Cardiac fibroblast (primary cell): ENCODE results near the gene CACNA1S.

Source experiments
- DNase-seq, 2 donors: peaks; one replicate each; pipeline versions ENCODE4 v3.0.0 to v3.0.0-alpha.2; 2010; ENCODE audit warnings: low read depth in 2 of 2
- H3K4me3 ChIP-seq, 2 donors: replicated peaks in 1 of 2; 1 replicate in 1 of 2; 2 replicates in 1 of 2; pipeline ENCODE4 v1.5.1; 2011; ENCODE audit warnings: low read depth in 2 of 2, low read length in 2 of 2, mild to moderate bottlenecking in 2 of 2, moderate library complexity in 1 of 2
- TF ChIP-seq, protein P1 (sequence below): IDR thresholded peaks from one replicate; pipeline ENCODE4 v1.5.1; 2011; ENCODE audit warnings: low read depth, mild to moderate bottlenecking, low read length, inconsistent platforms

The CACNA1S gene

DNA sequence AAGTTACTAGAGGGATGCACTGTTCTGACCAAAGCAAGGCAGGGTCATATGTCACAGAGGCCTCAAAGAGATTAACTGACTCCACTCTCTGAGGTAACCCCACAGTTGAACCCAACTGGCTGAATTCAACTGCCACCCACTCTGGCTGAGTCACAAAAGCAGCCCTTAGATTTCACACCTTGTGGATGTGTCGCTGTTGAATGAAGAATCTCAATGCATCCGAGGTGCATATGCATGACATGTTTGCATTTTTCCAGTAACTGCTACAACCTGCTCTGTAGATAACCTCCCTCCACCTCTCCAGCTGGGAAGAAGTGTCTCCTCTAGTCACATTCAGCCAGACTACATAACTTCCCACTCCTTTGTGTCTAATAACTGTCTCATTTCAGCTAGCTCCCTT is 60.8 kb downstream of the CACNA1S start:
- TF ChIP-seq, protein P1, sequence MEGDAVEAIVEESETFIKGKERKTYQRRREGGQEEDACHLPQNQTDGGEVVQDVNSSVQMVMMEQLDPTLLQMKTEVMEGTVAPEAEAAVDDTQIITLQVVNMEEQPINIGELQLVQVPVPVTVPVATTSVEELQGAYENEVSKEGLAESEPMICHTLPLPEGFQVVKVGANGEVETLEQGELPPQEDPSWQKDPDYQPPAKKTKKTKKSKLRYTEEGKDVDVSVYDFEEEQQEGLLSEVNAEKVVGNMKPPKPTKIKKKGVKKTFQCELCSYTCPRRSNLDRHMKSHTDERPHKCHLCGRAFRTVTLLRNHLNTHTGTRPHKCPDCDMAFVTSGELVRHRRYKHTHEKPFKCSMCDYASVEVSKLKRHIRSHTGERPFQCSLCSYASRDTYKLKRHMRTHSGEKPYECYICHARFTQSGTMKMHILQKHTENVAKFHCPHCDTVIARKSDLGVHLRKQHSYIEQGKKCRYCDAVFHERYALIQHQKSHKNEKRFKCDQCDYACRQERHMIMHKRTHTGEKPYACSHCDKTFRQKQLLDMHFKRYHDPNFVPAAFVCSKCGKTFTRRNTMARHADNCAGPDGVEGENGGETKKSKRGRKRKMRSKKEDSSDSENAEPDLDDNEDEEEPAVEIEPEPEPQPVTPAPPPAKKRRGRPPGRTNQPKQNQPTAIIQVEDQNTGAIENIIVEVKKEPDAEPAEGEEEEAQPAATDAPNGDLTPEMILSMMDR, result no peak
- DNase-seq, result no peak
- H3K4me3 ChIP-seq, result no peak overlapping the region

DNA sequence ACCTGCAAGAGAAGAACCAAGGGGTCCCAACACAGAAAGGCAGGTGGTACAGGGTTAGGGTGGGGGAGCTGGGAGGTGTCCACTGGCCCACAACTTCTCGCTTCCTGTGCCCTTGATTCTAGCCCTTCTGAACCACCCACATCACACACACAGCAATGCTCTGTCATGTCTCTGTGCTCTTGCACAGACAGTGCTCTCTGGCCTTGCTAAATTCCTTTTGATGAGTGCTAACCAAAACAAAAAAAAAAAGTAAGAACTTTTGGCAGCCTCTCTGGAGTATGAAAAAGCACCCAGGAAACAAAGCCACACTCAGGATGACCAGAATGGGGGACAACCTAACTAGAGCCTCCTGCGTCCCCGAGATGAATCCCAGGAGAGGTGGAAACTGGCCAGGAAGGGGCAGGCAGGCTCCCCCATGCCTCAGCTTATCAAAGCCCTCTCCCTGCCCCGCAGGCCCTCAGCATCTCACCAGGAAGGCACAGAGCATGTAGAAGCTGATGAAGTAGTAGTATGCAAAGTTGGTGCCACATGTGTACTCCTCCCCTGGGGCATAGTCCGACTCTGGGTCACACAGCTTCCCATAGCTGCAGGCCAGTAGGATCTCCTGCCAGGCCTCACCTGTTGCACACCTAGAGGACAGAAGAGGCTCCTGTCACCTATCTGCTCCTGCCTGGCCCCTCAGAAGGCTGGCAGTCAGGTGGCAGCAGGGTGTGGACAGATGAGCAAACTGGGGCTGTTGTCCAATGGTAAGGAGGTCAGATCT is 61.5 kb downstream of the CACNA1S start:
- TF ChIP-seq, protein P1, result no peak
- DNase-seq, result peak; percentile 11 to 58
- H3K4me3 ChIP-seq, result no peak overlapping the region

DNA sequence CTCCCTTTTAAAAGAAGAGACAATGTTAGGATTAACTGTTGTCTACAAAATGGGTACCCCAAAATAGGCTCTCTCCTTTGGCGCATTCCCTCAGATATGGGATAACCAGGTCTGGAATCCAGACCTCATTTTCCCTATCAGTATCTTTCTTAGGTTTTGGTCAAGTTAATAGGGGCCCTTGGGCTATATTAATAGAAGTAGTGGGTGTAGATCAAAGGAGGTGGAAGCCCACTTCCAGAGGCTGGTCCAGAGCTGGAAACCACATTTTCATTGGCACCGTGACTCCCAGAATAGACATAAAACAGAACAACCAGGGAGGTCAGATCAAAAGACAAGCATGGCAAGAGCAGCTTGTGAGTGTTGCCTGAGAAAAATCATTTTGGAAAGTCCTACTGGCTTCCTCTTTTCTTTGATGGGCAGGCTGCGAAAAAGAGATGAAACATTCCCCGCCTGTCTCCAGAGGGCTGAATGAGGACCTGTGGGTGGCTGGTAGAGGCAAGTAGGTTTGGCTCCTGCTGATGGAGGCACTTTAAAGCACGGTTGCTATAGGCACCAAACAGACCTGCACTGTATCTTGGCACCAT is 62.9 kb downstream of the CACNA1S start:
- H3K4me3 ChIP-seq, result no peak overlapping the region
- no peak for DNase-seq
- TF ChIP-seq, protein P1, result no peak

DNA sequence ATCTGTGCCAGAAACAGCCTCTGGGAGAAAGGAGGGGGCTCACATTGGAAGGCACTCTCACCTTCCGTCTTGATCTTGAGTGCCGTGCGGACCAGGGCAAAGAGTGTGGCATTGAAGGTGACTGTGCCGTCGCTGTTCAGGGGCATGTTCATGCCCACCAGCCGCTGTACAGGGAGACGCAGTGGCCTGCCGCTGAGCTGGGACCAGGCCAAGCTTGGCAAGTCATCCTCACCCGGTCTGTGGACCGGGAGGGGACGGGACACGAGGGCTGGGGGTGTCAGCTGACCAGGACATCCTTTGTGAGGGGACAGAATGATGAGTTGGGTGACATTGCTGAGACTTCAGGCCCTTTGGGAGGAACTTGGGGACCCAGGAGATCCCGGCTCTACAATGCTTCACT is 63.7 kb downstream of the CACNA1S start:
- H3K4me3 ChIP-seq, result no peak overlapping the region
- TF ChIP-seq, protein P1, result no peak
- no peak for DNase-seq

DNA sequence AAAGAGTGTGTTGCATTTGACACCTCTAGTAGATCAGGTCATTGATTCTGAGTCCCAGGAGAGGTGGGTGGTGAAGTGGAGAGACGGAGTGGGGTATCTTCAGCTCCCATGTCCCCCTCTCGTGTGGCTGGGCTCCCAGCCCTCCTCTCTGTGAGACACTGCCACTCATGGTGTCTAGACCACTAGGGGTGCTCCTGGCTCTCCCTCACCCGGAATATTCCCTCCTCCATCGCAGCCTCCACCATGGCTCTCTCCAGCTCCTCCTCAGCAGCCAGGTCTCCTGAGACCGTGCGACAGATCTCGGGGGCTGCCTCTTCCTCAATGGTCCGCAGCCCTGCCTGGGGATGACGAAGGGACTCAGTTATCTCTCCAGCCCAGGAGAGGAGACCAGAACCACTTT is 68.1 kb downstream of the CACNA1S start:
- TF ChIP-seq, protein P1, result no peak

DNA sequence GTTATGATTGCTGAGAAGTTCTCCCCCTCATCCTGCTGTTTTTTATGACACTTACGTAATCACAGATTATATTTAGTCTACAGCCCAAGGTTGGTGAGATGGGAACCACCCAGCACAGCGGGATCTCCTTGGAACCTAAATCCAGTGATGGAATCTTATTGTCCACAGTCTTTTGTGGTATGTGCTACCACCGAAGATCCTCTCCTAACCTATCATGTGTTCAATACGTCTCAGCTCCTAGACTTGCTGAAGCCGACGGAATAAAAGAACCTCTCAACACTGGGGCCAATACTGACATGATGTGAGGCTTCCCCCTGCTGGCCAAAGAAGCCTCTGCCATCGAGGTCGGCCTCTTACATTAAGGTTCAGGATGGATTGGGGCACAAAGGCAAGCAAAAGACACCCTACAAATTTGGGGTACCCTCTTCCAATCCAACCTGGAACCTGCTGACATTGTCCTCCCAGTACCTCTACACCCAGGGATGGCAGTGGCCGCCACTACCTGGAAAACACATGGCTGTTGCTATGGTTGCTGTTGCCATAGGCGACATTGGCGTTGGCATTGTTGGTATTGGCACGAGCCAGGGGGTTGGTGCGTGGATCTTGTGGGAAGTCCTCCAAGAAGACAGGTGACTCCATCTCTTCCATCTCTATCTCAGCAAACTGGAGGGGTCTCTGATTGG is 69.3 kb downstream of the CACNA1S start:
- H3K4me3 ChIP-seq, result no peak overlapping the region
- TF ChIP-seq, protein P1, result peak; percentile 91
- DNase-seq, result peak; percentile 82 to 83

More for the DNA sequence above, 68.1 kb downstream of the CACNA1S start:
- DNase-seq, result no peak
- no peak overlapping the region for H3K4me3 ChIP-seq
